ENCODE data around the gene LRPPRC. TPM values are rescaled to one million over a fixed set of nuclear protein-coding genes. Genes with fewer than 3 reads are reported as not detected.

LRPPRC gene
- total and polyA plus RNA-seq, 2 experiments from 2014 or later = 163 to 200 TPM

- TF ChIP-seq ZNF462 (CRISPR knock-in tag; IDR thresholded peaks at IDR 0.05) (no peak), ZNF331 (CRISPR knock-in tag; IDR thresholded peaks at IDR 0.05; ENCODE audit: low read depth) (no peak), ZNF114 (CRISPR knock-in tag; IDR thresholded peaks at IDR 0.05) (no peak), JUNB (IDR thresholded peaks at IDR 0.05; ENCODE audit: unreplicated experiment) (no peak)
Measured at GRCh38 chr2:44037221-44037620, 41.4 kb upstream of the LRPPRC start (continued).

DNA sequence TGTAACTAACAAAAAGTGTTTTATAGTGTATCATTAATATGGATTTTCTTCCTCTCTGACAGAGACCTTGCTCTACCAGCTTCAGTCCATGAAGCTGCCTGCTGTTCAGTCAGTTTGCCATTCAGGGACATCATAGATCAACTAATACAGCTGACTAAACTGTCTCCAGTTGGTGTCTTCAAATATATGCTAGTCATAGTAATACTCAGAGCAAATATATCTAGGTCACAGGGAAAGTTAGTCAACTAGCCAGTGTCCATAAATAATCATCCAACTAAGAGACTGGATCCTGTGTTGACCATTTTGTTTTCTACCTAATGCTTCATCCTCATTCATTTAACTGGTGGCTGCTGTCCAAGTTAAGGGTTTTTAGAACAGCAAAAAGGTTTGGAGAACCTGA, 38.2 kb upstream of the LRPPRC start:
- Histone ChIP-seq H3K36me3 (ENCODE audit: insufficient read depth) (no peaks in the 10 kb centered on the region), H3F3A (replicated peaks; ENCODE audit: low read depth) (no peaks in the 10 kb centered on the region), H2AFZ (no peak overlapping the region), H3K9me2 (ENCODE audit: insufficient read depth) (no peaks in the 10 kb centered on the region), H3K4me1 (ENCODE audit: insufficient read depth) (peaks cover 12% of the 10 kb centered on the region), H3K27ac (ENCODE audit: low read depth) (no peak overlapping the region), H3K4me3 (no peak overlapping the region), H4K20me1 (replicated peaks; ENCODE audit: insufficient read depth) (no peaks in the 10 kb centered on the region), H3K4me2 (no peak overlapping the region), H3K27me3 (ENCODE audit: insufficient read depth) (no peaks in the 10 kb centered on the region), H3K79me2 (replicated peaks; ENCODE audit: insufficient read depth) (no peaks in the 10 kb centered on the region)
- Mint-ChIP-seq H3K36me3 (ENCODE audit: low read depth) (no peaks in the 10 kb centered on the region), H3K4me1 (peaks cover 19% of the 10 kb centered on the region), H3K4me3 (no peak overlapping the region), H3K27ac (no peak overlapping the region), H3K9me3 (no peaks in the 10 kb centered on the region), H3K27me3 (ENCODE audit: insufficient read depth, low read depth, poor library complexity) (peaks cover 3% of the 10 kb centered on the region)
- no peak for ATAC-seq
- DNase-seq (ENCODE audit: low spot score) = no peak
- no peak for TF ChIP-seq EZH2phosphoT487 (IDR thresholded peaks at IDR 0.05; ENCODE audit: unreplicated experiment)
- TF ChIP-seq POLR2AphosphoS5 (IDR thresholded peaks at IDR 0.05; ENCODE audit: low read depth) = no peak
- no peak for TF ChIP-seq CREB1 (CRISPR knock-in tag; IDR thresholded peaks at IDR 0.05; ENCODE audit: low read depth)
- TF ChIP-seq ZNF462 (CRISPR knock-in tag; IDR thresholded peaks at IDR 0.05) = no peak
- TF ChIP-seq STAT1 (IDR thresholded peaks at IDR 0.05; ENCODE audit: unreplicated experiment) = no peak
- no peak for TF ChIP-seq ZNF114 (CRISPR knock-in tag; IDR thresholded peaks at IDR 0.05)
- TF ChIP-seq CTCF (conservative IDR thresholded peaks at IDR 0.05; ENCODE audit: low read depth in 2 of 2) = no peak
- TF ChIP-seq JUNB (IDR thresholded peaks at IDR 0.05; ENCODE audit: unreplicated experiment) = no peak
